HEK293 (cell line): ENCODE data around the gene POLL.
A peak's percentile ranks its signal among the peaks of the same experiment; 100 is the strongest.

Experiments used
- CTCF ChIA-PET: fragments of 350-600 bp; formaldehyde crosslinking; extraction: SDS; loops from one replicate; lab custom pipeline; 2021; ENCODE audit warnings: antibody characterized with exemption; lab: Yijun Ruan, JAX
- POLR2A ChIA-PET: fragments of 300-600 bp; formaldehyde crosslinking; extraction: SDS; loops from one replicate; lab custom pipeline; 2020; ENCODE audit warnings: antibody characterized with exemption, inconsistent platforms; lab: Yijun Ruan, JAX
- H3K27ac ChIP-seq: fragments of 200-500 bp; sonication (Bioruptor generic); 2 replicates; pipeline ENCODE4 v1.5.1; 2014; ENCODE audit warnings: low read depth, low read length, control low read depth, inconsistent platforms; ENCODE audit errors: extremely low read depth
- H3K36me3 ChIP-seq, 2 experiments: fragments of 200-500 bp in 1 of 2; sonication (Bioruptor generic) in 1 of 2; 1 replicate in 1 of 2; 2 replicates in 1 of 2; pipeline ENCODE4 v1.5.1; 2014 to 2017; ENCODE audit warnings: inconsistent platforms in 2 of 2, low read length in 2 of 2; ENCODE audit not compliant: control insufficient read depth in 2 of 2, insufficient read depth in 1 of 2
- H3K4me1 ChIP-seq: fragments of 200-500 bp; sonication (Bioruptor generic); 2 replicates; pipeline ENCODE4 v1.5.1; 2014; ENCODE audit warnings: mild to moderate bottlenecking, low read length, inconsistent platforms; ENCODE audit not compliant: control insufficient read depth, insufficient read depth
- H3K4me3 ChIP-seq: 2 replicates; pipeline ENCODE4 v1.5.1; 2011; ENCODE audit warnings: low read depth, mild to moderate bottlenecking, control low read depth, low read length, moderate library complexity
- H3K9me3 ChIP-seq: fragments of 200-500 bp; sonication (Bioruptor generic); 2 replicates; pipeline ENCODE4 v1.5.1; 2014; ENCODE audit warnings: low read depth, low read length, inconsistent platforms; ENCODE audit not compliant: control insufficient read depth, insufficient read depth
- IKZF3 ChIP-seq: fragments of 450-650 bp; IDR thresholded peaks from 2 replicates; pipeline ENCODE4 v1.5.0; 2018; ENCODE audit warnings: missing biosample characterization, mild to moderate bottlenecking, missing genetic modification characterization, moderate library complexity
- KLF1 ChIP-seq: fragments of 450-650 bp; formaldehyde crosslinking; IDR thresholded peaks from 2 replicates; pipeline ENCODE4 v1.5.1; 2016; ENCODE audit warnings: missing biosample characterization, missing genetic modification characterization
- PRDM10 ChIP-seq: fragments of 450-650 bp; formaldehyde crosslinking; IDR thresholded peaks from 2 replicates; pipeline ENCODE4 v1.5.1; 2016; ENCODE audit warnings: missing biosample characterization, missing genetic modification characterization
- SP3 ChIP-seq: fragments of 450-650 bp; formaldehyde crosslinking; IDR thresholded peaks from 2 replicates; pipeline ENCODE4 v1.5.1; 2016; ENCODE audit warnings: missing biosample characterization, missing genetic modification characterization
- SP7 ChIP-seq: fragments of 450-650 bp; formaldehyde crosslinking; IDR thresholded peaks from 2 replicates; pipeline ENCODE4 v1.5.1; 2016; ENCODE audit warnings: missing biosample characterization, missing genetic modification characterization
- TCF7L2 ChIP-seq: IDR thresholded peaks from 2 replicates; pipeline ENCODE4 v1.6.1; 2011; ENCODE audit warnings: low read depth, mild to moderate bottlenecking, inconsistent platforms, low read length, moderate library complexity, borderline replicate concordance
- ZBTB17 ChIP-seq: fragments of 450-650 bp; formaldehyde crosslinking; IDR thresholded peaks from 2 replicates; pipeline ENCODE4 v1.5.1; 2016; ENCODE audit warnings: missing biosample characterization, missing genetic modification characterization
- ZNF114 ChIP-seq: fragments of 450-650 bp; formaldehyde crosslinking; IDR thresholded peaks from 2 replicates; pipeline ENCODE4 v1.5.0; 2017; ENCODE audit warnings: missing biosample characterization, missing genetic modification characterization
- ZNF19 ChIP-seq: fragments of 450-650 bp; formaldehyde crosslinking; IDR thresholded peaks from 2 replicates; pipeline ENCODE4; 2016; ENCODE audit warnings: missing biosample characterization, missing genetic modification characterization, low read depth
- ZNF202 ChIP-seq: fragments of 450-650 bp; formaldehyde crosslinking; IDR thresholded peaks from 2 replicates; pipeline ENCODE4 v1.5.1; 2016; ENCODE audit warnings: missing biosample characterization, missing genetic modification characterization, borderline replicate concordance
- ZNF398 ChIP-seq: fragments of 450-650 bp; formaldehyde crosslinking; IDR thresholded peaks from 2 replicates; pipeline ENCODE4 v1.5.1; 2017; ENCODE audit warnings: missing biosample characterization, missing genetic modification characterization
- ZNF48 ChIP-seq: fragments of 450-650 bp; formaldehyde crosslinking; IDR thresholded peaks from 2 replicates; pipeline ENCODE4 v1.5.1; 2016; ENCODE audit warnings: missing biosample characterization, missing genetic modification characterization
- ZNF521 ChIP-seq: fragments of 450-650 bp; formaldehyde crosslinking; IDR thresholded peaks from 2 replicates; pipeline ENCODE4 v1.5.1; 2017; ENCODE audit warnings: missing biosample characterization, mild to moderate bottlenecking, missing genetic modification characterization
- ZNF560 ChIP-seq: fragments of 450-650 bp; formaldehyde crosslinking; IDR thresholded peaks from 2 replicates; pipeline ENCODE4 v1.5.1; 2017; ENCODE audit warnings: missing biosample characterization, missing genetic modification characterization, borderline replicate concordance
- ZNF610 ChIP-seq: fragments of 450-650 bp; formaldehyde crosslinking; IDR thresholded peaks from 2 replicates; pipeline ENCODE4 v1.5.1; 2016; ENCODE audit warnings: missing biosample characterization, missing genetic modification characterization, borderline replicate concordance
- ZNF768 ChIP-seq: fragments of 450-650 bp; formaldehyde crosslinking; IDR thresholded peaks from 2 replicates; pipeline ENCODE4 v1.5.1; 2018; ENCODE audit warnings: missing biosample characterization, mild to moderate bottlenecking, missing genetic modification characterization
- ZNF830 ChIP-seq: fragments of 450-650 bp; IDR thresholded peaks from 2 replicates; pipeline ENCODE4 v1.5.0; 2018; ENCODE audit warnings: missing biosample characterization, missing genetic modification characterization, low read depth, mild to moderate bottlenecking, moderate library complexity
- TF ChIP-seq, protein P1 (sequence below): fragments of 450-650 bp; formaldehyde crosslinking; IDR thresholded peaks from 2 replicates; pipeline ENCODE4 v1.5.1; 2017; ENCODE audit warnings: missing biosample characterization, missing genetic modification characterization
- TF ChIP-seq, protein P2 (sequence below): fragments of 450-650 bp; formaldehyde crosslinking; IDR thresholded peaks from 2 replicates; pipeline ENCODE4 v1.5.1; 2016; ENCODE audit warnings: missing biosample characterization, missing genetic modification characterization

The POLL gene

DNA sequence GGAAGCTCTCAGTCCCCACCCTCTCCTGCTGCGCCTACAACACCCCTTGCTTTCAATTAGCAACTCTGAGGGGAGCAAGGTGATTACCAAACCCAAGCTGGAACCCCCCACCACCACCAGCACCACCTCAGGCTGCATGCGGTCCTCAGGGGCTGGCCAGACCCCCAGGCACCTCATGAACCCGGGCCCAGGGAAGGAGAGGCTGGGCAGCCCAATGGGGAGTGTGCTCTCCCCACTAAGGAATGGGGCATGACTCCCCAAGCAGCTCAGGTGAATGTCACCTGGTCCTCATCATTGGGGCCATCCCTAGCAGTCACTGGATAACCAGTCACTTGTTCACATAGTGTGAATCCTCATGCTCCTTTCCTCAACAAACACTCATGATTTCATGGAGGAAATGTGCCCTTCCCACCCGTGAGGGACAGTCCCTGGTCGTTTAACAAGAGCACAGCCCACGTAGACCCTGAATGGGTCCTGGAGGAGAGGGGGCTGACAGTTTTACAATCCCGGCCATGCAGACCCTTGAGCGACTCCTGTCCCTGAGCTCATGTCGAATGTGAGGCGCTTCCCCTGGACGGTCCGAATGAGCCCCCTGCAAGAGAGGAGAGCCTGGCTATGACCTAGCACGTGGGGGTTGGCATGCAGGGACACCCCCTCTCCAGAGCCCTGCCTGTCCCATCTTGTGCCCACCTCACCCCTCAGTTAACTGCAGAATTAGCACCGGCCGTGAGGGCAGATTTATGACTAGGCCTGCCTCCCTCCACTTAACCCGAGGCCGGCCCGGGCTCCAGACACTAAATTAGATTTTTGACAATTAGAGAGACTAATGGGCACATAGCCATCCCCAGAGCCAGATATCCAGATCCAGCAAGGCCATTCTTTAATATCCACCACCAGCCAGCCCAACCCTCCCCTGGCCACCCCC, 29.1 kb downstream of the POLL start:
- CTCF ChIA-PET, result interaction anchor here (0.6 to 1.6 kb wide), 5 partner anchors 11 to 518 kb away, joined by 3 to 8 read pairs (median 3); no protein-coding TSS in a partner anchor
- H3K4me1 ChIP-seq, result no peaks in the 10 kb centered on the region
- H3K9me3 ChIP-seq, result no peaks in the 10 kb centered on the region
- TF ChIP-seq, protein P1, sequence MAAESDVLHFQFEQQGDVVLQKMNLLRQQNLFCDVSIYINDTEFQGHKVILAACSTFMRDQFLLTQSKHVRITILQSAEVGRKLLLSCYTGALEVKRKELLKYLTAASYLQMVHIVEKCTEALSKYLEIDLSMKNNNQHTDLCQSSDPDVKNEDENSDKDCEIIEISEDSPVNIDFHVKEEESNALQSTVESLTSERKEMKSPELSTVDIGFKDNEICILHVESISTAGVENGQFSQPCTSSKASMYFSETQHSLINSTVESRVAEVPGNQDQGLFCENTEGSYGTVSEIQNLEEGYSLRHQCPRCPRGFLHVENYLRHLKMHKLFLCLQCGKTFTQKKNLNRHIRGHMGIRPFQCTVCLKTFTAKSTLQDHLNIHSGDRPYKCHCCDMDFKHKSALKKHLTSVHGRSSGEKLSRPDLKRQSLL (tag by site-specific recombination), result no peak
- TF ChIP-seq TCF7L2 (no peak), ZNF114 (tag by site-specific recombination) (no peak), ZNF202 (tag by site-specific recombination) (no peak), SP3 (tag by site-specific recombination) (no peak), SP7 (tag by site-specific recombination) (no peak), ZBTB17 (tag by site-specific recombination) (no peak), ZNF19 (no peak), ZNF768 (tag by site-specific recombination) (no peak), ZNF48 (tag by site-specific recombination) (no peak), ZNF610 (tag by site-specific recombination) (no peak), ZNF830 (no peak), ZNF398 (tag by site-specific recombination) (no peak), ZNF521 (tag by site-specific recombination) (no peak)
- TF ChIP-seq, protein P2, sequence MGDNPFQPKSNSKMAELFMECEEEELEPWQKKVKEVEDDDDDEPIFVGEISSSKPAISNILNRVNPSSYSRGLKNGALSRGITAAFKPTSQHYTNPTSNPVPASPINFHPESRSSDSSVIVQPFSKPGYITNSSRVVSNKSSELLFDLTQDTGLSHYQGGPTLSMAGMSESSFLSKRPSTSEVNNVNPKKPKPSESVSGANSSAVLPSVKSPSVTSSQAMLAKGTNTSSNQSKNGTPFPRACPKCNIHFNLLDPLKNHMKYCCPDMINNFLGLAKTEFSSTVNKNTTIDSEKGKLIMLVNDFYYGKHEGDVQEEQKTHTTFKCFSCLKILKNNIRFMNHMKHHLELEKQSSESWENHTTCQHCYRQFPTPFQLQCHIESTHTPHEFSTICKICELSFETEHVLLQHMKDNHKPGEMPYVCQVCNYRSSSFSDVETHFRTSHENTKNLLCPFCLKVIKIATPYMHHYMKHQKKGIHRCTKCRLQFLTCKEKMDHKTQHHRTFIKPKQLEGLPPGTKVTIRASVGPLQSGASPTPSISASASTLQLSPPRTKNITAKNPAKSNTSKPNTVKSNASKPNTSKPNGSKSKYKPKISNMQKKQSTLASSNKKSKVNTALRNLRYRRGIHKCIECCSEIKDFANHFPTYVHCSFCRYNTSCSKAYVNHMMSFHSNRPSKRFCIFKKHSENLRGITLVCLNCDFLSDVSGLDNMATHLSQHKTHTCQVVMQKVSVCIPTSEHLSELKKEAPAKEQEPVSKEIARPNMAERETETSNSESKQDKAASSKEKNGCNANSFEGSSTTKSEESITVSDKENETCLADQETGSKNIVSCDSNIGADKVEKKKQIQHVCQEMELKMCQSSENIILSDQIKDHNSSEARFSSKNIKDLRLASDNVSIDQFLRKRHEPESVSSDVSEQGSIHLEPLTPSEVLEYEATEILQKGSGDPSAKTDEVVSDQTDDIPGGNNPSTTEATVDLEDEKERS, result no peak
- TF ChIP-seq, all 188 proteins: peak for 0
- Histone ChIP-seq H3K36me3 (peaks cover 0 to 18% of the 10 kb centered on the region in 2 experiments; a peak in 1 of 3 replicates), H3K4me3 (no peak overlapping the region), H3K27ac (no peak overlapping the region)
- POLR2A ChIA-PET, result no interaction called here

- Histone ChIP-seq H3K9me3 (no peaks in the 10 kb centered on the region), H3K4me1 (no peaks in the 10 kb centered on the region), H3K36me3 (peaks cover 0 to 23% of the 10 kb centered on the region in 2 experiments; a peak in 1 of 3 replicates), H3K27ac (no peak overlapping the region), H3K4me3 (no peak overlapping the region)
- CTCF ChIA-PET, result interaction anchor here (0.6 to 1.6 kb wide), 6 partner anchors 12 to 517 kb away, joined by 3 to 8 read pairs (median 3); no protein-coding TSS in a partner anchor
- POLR2A ChIA-PET, result no interaction called here
- TF ChIP-seq IKZF3 (tag by site-specific recombination) (0 out of 2 replicates have a peak, but pooled peaks have one; percentile 25), ZNF560 (tag by site-specific recombination) (no peak), KLF1 (tag by site-specific recombination) (peak; percentile 86), PRDM10 (tag by site-specific recombination) (0 out of 2 replicates have a peak, but pooled peaks have one; percentile 18)
These were observed 29.9 kb downstream of the POLL start for GRCh38 chr10:101558204-101558603.
